SH-SY5Y (cell line): ENCODE results near the gene NDUFB2.

Experiments used
- GATA2 ChIP-seq: IDR thresholded peaks from 2 replicates; pipeline ENCODE4 v1.6.1; 2011; ENCODE audit warnings: mild to moderate bottlenecking, low read depth, low read length
- GATA3 ChIP-seq: IDR thresholded peaks from 2 replicates; pipeline ENCODE4 v1.6.1; 2011; ENCODE audit warnings: low read depth, mild to moderate bottlenecking, low read length, moderate library complexity

DNA sequence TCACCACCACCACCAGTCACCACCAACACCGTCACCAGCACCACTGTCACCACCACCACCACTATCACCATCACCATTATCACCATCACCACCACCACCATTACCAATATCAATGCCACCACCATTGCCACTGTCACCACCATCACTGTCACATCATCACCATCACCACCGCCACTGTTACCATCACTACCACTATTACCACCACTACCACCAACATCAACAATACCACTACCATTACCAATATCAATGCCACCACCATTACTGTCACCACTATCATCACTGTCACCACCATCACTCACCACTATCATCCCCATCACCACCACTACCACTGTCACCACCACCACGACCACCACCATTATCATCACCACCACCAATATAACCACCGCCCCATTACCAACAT, 41.8 kb upstream of the NDUFB2 start:
- TF ChIP-seq GATA2 (no peak), GATA3 (no peak)
